ENCODE data around the gene ATP8A1. TPM values are rescaled to one million over a fixed set of nuclear protein-coding genes. Genes with fewer than 3 reads are reported as not detected.
"Not testable (repeated sequence)": the region's sequence is repeated elsewhere in the genome, so short reads cannot be mapped to it uniquely, and the experiment has no call there.

Gene ATP8A1
- total RNA-seq, 2 experiments from 2014 or later: 27.6 to 32.0 TPM

- H3K27ac Mint-ChIP-seq: no peak overlapping the region
- no peaks in the 10 kb centered on the region for H3K9me3 Mint-ChIP-seq
- CTCF ChIA-PET: no interaction called here
- H3K36me3 Mint-ChIP-seq (ENCODE audit: low read depth): no peaks in the 10 kb centered on the region
- no peak overlapping the region for H3K4me3 Mint-ChIP-seq
- peaks cover 20% of the 10 kb centered on the region for H3K27me3 Mint-ChIP-seq (ENCODE audit: low read depth)
- no peak for DNase-seq
- intact Hi-C loops (cut with micrococcal nuclease): no loop called here
- H3K4me1 Mint-ChIP-seq (ENCODE audit: low read depth): no peaks in the 10 kb centered on the region
These were observed 279.4 kb downstream of the ATP8A1 start for GRCh38 chr4:42377497-42377896.

DNA sequence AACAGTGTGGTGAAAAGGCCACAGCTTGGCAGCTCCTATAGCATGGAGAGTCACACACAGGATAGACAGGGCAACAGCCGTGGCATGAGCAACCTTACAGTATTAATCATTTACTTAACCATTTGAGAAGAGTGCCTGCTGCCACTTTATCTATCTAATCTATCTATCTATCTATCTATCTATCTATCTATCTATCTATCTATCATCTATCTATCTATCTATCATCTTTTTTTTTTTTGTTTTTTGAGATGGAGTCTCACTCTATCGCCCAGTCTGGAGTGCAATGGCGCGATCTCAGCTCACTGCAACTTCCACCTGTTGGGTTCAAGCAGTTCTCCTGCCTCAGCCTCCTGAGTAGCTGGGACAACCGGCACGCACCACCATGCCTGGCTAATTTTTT is 284.6 kb downstream of the ATP8A1 start:
- H3K27me3 Mint-ChIP-seq (ENCODE audit: low read depth): peaks cover 15% of the 10 kb centered on the region
- H3K27ac Mint-ChIP-seq; intact Hi-C loops (cut with micrococcal nuclease); H3K36me3 Mint-ChIP-seq (ENCODE audit: low read depth); H3K4me1 Mint-ChIP-seq (ENCODE audit: low read depth); H3K4me3 Mint-ChIP-seq; H3K9me3 Mint-ChIP-seq; DNase-seq: not testable (repeated sequence)
- CTCF ChIA-PET: interaction anchor here (0.9 to 4.1 kb wide), 10 partner anchors 15 to 378 kb away, joined by 3 to 43 read pairs (median 4); no protein-coding TSS in a partner anchor

DNA sequence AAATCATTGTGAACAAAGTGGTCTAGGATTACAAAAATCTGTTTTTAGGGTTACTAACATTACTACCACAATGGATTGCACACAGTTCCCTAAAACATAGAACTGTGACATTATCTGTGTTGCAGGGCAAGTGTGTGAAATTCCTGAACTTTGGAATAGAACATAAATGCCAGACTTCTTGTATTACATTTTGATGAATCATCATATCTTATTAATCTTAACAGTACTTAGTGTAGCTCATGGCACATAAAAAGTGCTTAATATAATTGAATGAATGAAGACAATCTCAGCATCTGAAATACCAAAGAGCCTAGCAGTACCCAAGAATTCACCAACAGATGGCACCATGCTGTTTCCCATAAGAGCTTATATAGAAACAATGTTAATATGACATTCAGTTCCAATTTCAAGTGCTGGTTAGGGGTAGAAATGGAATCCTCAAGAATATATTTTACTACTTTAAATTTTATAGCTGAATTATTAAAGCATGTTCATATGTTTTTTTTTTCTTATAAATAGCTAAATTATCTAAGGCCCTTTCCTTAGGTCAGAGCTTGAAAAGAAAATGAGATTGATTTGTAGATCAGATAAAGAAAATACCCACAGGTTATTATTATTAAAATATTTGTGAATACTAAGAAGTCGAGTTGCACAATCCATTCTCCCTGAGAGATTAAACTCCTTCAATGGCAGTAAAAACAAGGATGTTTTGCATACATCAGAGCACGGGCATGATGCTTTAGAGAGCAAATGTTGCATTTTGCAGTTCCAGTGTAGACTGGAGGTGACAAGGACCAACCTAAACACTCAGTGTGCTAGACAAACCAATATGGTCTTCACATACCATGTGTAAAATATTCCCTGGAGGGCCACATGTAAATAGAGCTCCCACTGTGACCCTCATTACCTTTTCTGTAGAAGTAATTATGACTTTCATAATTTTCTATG is 285.3 kb downstream of the ATP8A1 start:
- no peaks in the 10 kb centered on the region for H3K9me3 Mint-ChIP-seq

DNA sequence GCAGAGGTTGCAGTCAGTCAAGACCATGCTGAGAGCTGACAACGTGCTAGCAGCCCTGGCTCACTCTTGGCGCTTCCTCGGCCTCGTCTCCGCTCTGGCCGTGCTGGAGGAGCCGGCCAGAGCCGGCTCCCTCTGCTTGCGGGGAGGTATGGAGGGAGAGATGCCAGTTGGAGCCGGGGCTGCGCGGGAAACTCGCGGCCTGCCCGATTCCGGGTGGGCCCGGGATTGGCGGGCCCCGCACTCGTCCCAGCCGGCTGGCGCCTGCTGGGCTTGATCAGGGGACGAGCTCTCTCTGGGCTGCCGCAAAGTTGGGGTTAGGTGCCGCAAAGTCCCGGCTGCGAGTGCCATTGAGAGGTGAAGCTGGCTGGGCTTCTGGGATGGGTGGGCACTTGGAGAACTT is 287.4 kb downstream of the ATP8A1 start:
- H3K4me1 Mint-ChIP-seq (ENCODE audit: low read depth): no peaks in the 10 kb centered on the region
- CTCF ChIA-PET: interaction anchor here (0.7 to 4.1 kb wide), 2 partner anchors 146 to 150 kb away, joined by 3 to 43 read pairs; no protein-coding TSS in a partner anchor
- no peak for DNase-seq

More for the DNA sequence above, 285.3 kb downstream of the ATP8A1 start:
- Mint-ChIP-seq H3K4me3 (no peak overlapping the region), H3K27ac (no peak overlapping the region), H3K36me3 (ENCODE audit: low read depth) (no peaks in the 10 kb centered on the region), H3K27me3 (ENCODE audit: low read depth) (peaks cover 18% of the 10 kb centered on the region), H3K4me1 (ENCODE audit: low read depth) (no peaks in the 10 kb centered on the region)
- CTCF ChIA-PET: interaction anchor here (0.6 to 4.1 kb wide), 14 partner anchors 16 to 379 kb away, joined by 3 to 43 read pairs (median 4); no protein-coding TSS in a partner anchor
- DNase-seq: peak; percentile 17
- intact Hi-C loops (cut with micrococcal nuclease): loop anchor here (1.0 kb wide), 3 partner anchors 149 to 494 kb away; no protein-coding TSS in a partner anchor

GRCh38 chr4:42366959-42367358 is 289.9 kb downstream of the ATP8A1 start:
- DNase-seq: no peak
- no peak overlapping the region for H3K27ac Mint-ChIP-seq
- no peaks in the 10 kb centered on the region for H3K36me3 Mint-ChIP-seq (ENCODE audit: low read depth)
- no peak overlapping the region for H3K4me3 Mint-ChIP-seq
- intact Hi-C loops (cut with micrococcal nuclease): no loop called here
- CTCF ChIA-PET: interaction anchor here (1.4 kb wide), 1 partner anchor 153 kb away, joined by 5 read pairs; no protein-coding TSS in a partner anchor
- peaks cover 10% of the 10 kb centered on the region for H3K27me3 Mint-ChIP-seq (ENCODE audit: low read depth)
- H3K4me1 Mint-ChIP-seq (ENCODE audit: low read depth): no peaks in the 10 kb centered on the region
- no peaks in the 10 kb centered on the region for H3K9me3 Mint-ChIP-seq

More for the DNA sequence above, 287.4 kb downstream of the ATP8A1 start:
- H3K27ac Mint-ChIP-seq: no peak overlapping the region
- no peak overlapping the region for H3K4me3 Mint-ChIP-seq
- no peaks in the 10 kb centered on the region for H3K9me3 Mint-ChIP-seq
- no peaks in the 10 kb centered on the region for H3K36me3 Mint-ChIP-seq (ENCODE audit: low read depth)
- H3K27me3 Mint-ChIP-seq (ENCODE audit: low read depth): peaks cover 10% of the 10 kb centered on the region
- intact Hi-C loops (cut with micrococcal nuclease): no loop called here

- intact Hi-C loops (cut with micrococcal nuclease): no loop called here
- CTCF ChIA-PET: no interaction called here
- no peaks in the 10 kb centered on the region for H3K36me3 Mint-ChIP-seq (ENCODE audit: low read depth)
- H3K4me1 Mint-ChIP-seq (ENCODE audit: low read depth): no peaks in the 10 kb centered on the region
- H3K9me3 Mint-ChIP-seq: no peaks in the 10 kb centered on the region
- DNase-seq: no peak
- H3K27ac Mint-ChIP-seq: no peak overlapping the region
- peaks cover 8% of the 10 kb centered on the region for H3K27me3 Mint-ChIP-seq (ENCODE audit: low read depth)
- H3K4me3 Mint-ChIP-seq: no peak overlapping the region
These were observed 292.4 kb downstream of the ATP8A1 start for GRCh38 chr4:42364266-42365053.

- Mint-ChIP-seq H3K4me1 (ENCODE audit: low read depth) (no peaks in the 10 kb centered on the region), H3K9me3 (no peaks in the 10 kb centered on the region), H3K4me3 (no peak overlapping the region), H3K27ac (no peak overlapping the region), H3K27me3 (ENCODE audit: low read depth) (peaks cover 12% of the 10 kb centered on the region), H3K36me3 (ENCODE audit: low read depth) (no peaks in the 10 kb centered on the region)
- no peak for DNase-seq
- CTCF ChIA-PET: no interaction called here
- intact Hi-C loops (cut with micrococcal nuclease): no loop called here
These were observed 293.3 kb downstream of the ATP8A1 start for GRCh38 chr4:42363614-42364013.

- Mint-ChIP-seq H3K36me3 (ENCODE audit: low read depth) (no peaks in the 10 kb centered on the region), H3K27me3 (ENCODE audit: low read depth) (peaks cover 18% of the 10 kb centered on the region), H3K4me3 (no peak overlapping the region), H3K4me1 (ENCODE audit: low read depth) (no peaks in the 10 kb centered on the region), H3K27ac (no peak overlapping the region), H3K9me3 (no peaks in the 10 kb centered on the region)
- DNase-seq: no peak
- intact Hi-C loops (cut with micrococcal nuclease): no loop called here
- CTCF ChIA-PET: no interaction called here
These were observed 294.3 kb downstream of the ATP8A1 start for GRCh38 chr4:42362591-42362990.

DNA sequence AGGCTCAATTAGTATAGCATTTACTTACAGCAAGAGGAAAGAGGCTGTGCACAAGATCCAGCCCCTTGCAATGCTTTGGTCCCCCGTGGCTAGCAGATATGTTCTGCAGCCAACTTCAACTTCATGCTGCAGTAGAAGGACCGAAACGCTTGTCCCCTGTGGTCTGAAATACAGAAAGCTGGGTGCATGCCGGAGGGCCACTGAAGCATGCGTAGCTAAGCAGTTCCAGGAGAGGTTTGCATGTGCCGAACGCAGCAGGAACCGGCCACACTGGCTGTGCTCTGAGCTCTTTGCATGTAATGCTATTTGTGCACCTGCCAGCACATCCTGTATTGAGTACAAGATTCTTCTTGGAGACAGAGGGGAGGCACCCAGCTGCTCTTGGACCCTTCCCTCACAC is 295.4 kb downstream of the ATP8A1 start:
- peaks cover 2% of the 10 kb centered on the region for H3K4me1 Mint-ChIP-seq (ENCODE audit: low read depth)
- no peaks in the 10 kb centered on the region for H3K36me3 Mint-ChIP-seq (ENCODE audit: low read depth)
- no peak overlapping the region for H3K27ac Mint-ChIP-seq
- intact Hi-C loops (cut with micrococcal nuclease): no loop called here
- CTCF ChIA-PET: no interaction called here
- H3K27me3 Mint-ChIP-seq (ENCODE audit: low read depth): peaks cover 17% of the 10 kb centered on the region
- no peaks in the 10 kb centered on the region for H3K9me3 Mint-ChIP-seq
- no peak overlapping the region for H3K4me3 Mint-ChIP-seq
- DNase-seq: no peak

DNA sequence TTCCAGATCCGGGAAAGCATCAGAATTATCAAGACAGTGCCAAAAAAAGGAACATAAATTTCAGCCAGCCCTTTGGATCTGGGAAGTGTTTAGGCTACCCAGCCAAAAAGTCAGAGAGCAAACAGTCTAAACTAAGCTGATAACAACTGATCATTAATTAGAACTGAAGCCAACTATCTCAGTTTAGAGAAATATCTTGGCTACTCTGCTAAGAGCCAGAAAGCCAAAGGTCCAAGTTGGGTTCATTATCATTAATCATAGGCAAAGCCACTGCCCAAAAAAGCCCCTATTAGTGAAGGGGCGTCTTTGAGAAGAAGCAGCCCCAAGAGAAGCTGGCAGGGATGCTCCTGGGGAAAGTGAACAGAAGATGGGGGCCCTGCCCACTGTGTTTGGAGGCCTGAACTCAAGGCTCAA is 296.6 kb downstream of the ATP8A1 start:
- no peak overlapping the region for H3K27ac Mint-ChIP-seq
- CTCF ChIA-PET: interaction anchor here (0.5 kb wide), 1 partner anchor 115 kb away, joined by 3 read pairs; no protein-coding TSS in a partner anchor
- H3K4me3 Mint-ChIP-seq: no peak overlapping the region
- no peaks in the 10 kb centered on the region for H3K9me3 Mint-ChIP-seq
- peaks cover 2% of the 10 kb centered on the region for H3K4me1 Mint-ChIP-seq (ENCODE audit: low read depth)
- no peaks in the 10 kb centered on the region for H3K36me3 Mint-ChIP-seq (ENCODE audit: low read depth)
- intact Hi-C loops (cut with micrococcal nuclease): no loop called here
- no peak for DNase-seq
- H3K27me3 Mint-ChIP-seq (ENCODE audit: low read depth): peaks cover 26% of the 10 kb centered on the region

- H3K27me3 Mint-ChIP-seq (ENCODE audit: low read depth): peaks cover 26% of the 10 kb centered on the region
- DNase-seq: no peak
- no peaks in the 10 kb centered on the region for H3K9me3 Mint-ChIP-seq
- peaks cover 2% of the 10 kb centered on the region for H3K4me1 Mint-ChIP-seq (ENCODE audit: low read depth)
- CTCF ChIA-PET: interaction anchor here (0.5 kb wide), 1 partner anchor 115 kb away, joined by 3 read pairs; no protein-coding TSS in a partner anchor
- no peaks in the 10 kb centered on the region for H3K36me3 Mint-ChIP-seq (ENCODE audit: low read depth)
- intact Hi-C loops (cut with micrococcal nuclease): no loop called here
- no peak overlapping the region for H3K4me3 Mint-ChIP-seq
- H3K27ac Mint-ChIP-seq: no peak overlapping the region
These were observed 297.2 kb downstream of the ATP8A1 start for GRCh38 chr4:42359711-42360110.
